GM18511 (cell line): ENCODE results near the gene LGALS9.
A peak's percentile ranks its signal among the peaks of the same experiment; 100 is the strongest.
"Not testable (repeated sequence)": the region's sequence is repeated elsewhere in the genome, so short reads cannot be mapped to it uniquely, and the experiment has no call there.

Experiments used
- ATAC-seq: cut with Tn5 transposase; IDR thresholded peaks from one replicate; pipeline ENCODE4 v1.9.1; 2021; ENCODE audit warnings: mild to moderate bottlenecking, moderate library complexity; ENCODE audit not compliant: unreplicated experiment

Gene LGALS9

GRCh38 chr17:27627514-27627913, 3.5 kb upstream of the LGALS9 start:
- ATAC-seq: no peak

GRCh38 chr17:27628376-27628775, 2.6 kb upstream of the LGALS9 start:
- no peak for ATAC-seq

- not testable (repeated sequence) for ATAC-seq
Observed at GRCh38 chr17:27629260-27629659, 1.7 kb upstream of the LGALS9 start.

GRCh38 chr17:27631411-27631760, 398 bp downstream of the LGALS9 start:
- peak; percentile 55 for ATAC-seq

- no peak for ATAC-seq
Observed at GRCh38 chr17:27631897-27632725, 1.1 kb downstream of the LGALS9 start.

GRCh38 chr17:27632766-27633165, 1.8 kb downstream of the LGALS9 start:
- ATAC-seq: not testable (repeated sequence)

GRCh38 chr17:27633312-27634025, 2.5 kb downstream of the LGALS9 start:
- ATAC-seq: no peak

- ATAC-seq: no peak
Observed at GRCh38 chr17:27634026-27634335, 3.0 kb downstream of the LGALS9 start.

- no peak for ATAC-seq
Observed at GRCh38 chr17:27634776-27635175, 3.8 kb downstream of the LGALS9 start.

- ATAC-seq: peak; percentile 43
Observed at GRCh38 chr17:27635275-27635823, 4.4 kb downstream of the LGALS9 start.

- ATAC-seq: not testable (repeated sequence)
Observed at GRCh38 chr17:27636005-27636520, 5.1 kb downstream of the LGALS9 start.

- ATAC-seq: not testable (repeated sequence)
Observed at GRCh38 chr17:27637818-27638217, 6.8 kb downstream of the LGALS9 start.

- ATAC-seq: not testable (repeated sequence)
Observed at GRCh38 chr17:27638415-27638914, 7.5 kb downstream of the LGALS9 start.

- ATAC-seq: no peak
Observed at GRCh38 chr17:27640790-27641189, 9.8 kb downstream of the LGALS9 start.

- no peak for ATAC-seq
Observed at GRCh38 chr17:27644586-27644985, 13.6 kb downstream of the LGALS9 start.

GRCh38 chr17:27645621-27646020, 14.6 kb downstream of the LGALS9 start:
- ATAC-seq: not testable (repeated sequence)

- ATAC-seq: no peak
Observed at GRCh38 chr17:27646232-27646631, 15.2 kb downstream of the LGALS9 start.

GRCh38 chr17:27647765-27648164, 16.8 kb downstream of the LGALS9 start:
- no peak for ATAC-seq

- not testable (repeated sequence) for ATAC-seq
Observed at GRCh38 chr17:27649111-27649571, 18.2 kb downstream of the LGALS9 start.

- no peak for ATAC-seq
Observed at GRCh38 chr17:27649929-27650328, 18.9 kb downstream of the LGALS9 start.

- ATAC-seq: no peak
Observed at GRCh38 chr17:27650836-27651235, 19.8 kb downstream of the LGALS9 start.
